Cardiac muscle cell (in vitro differentiated cells and primary cell): ENCODE measurements around the gene SERPINB8. TPM values are rescaled to one million over a fixed set of nuclear protein-coding genes. Genes with fewer than 3 reads are reported as not detected.
"Not testable (repeated sequence)": the region's sequence is repeated elsewhere in the genome, so short reads cannot be mapped to it uniquely, and the experiment has no call there.

Source experiments
- DNase-seq, 2 donors: peaks; one replicate each; pipeline versions ENCODE4 v3.0.0 to v3.0.0-alpha.2; 2010 to 2017; ENCODE audit warnings: low read depth in 1 of 2, low spot score in 1 of 2
- H3K27ac ChIP-seq: fragments of 200-600 bp; sonication (generic); 2 replicates; pipeline ENCODE4 v1.5.1; 2016
- H3K27me3 ChIP-seq: fragments of 200-600 bp; sonication (generic); 2 replicates; pipeline ENCODE4 v1.6.0; 2016; ENCODE audit warnings: control low read depth
- H3K36me3 ChIP-seq: fragments of 200-600 bp; sonication (generic); 2 replicates; pipeline ENCODE4 v1.5.1; 2016; ENCODE audit warnings: control low read depth
- H3K4me1 ChIP-seq: fragments of 200-600 bp; sonication (generic); 2 replicates; pipeline ENCODE4 v1.8.1; 2017; ENCODE audit warnings: low read depth, mild to moderate bottlenecking, mixed run types
- H3K4me3 ChIP-seq: fragments of 200-600 bp; sonication (generic); 2 replicates; pipeline ENCODE4 v1.5.1; 2016; ENCODE audit warnings: mild to moderate bottlenecking
- H3K9me3 ChIP-seq: fragments of 200-600 bp; sonication (generic); 2 replicates; pipeline ENCODE4 v1.5.1; 2017; ENCODE audit warnings: low read depth, mild to moderate bottlenecking, control low read depth
- polyA plus RNA-seq: library from polyadenylated mRNA; unstranded; fragments of >200 nt; fragmentation: Nextera tagmentation; extraction: Ambion mirVana; gene quantifications from 2 replicates; pipeline ENCODE4 v1.2.1, GENCODE V29; 2016
- total RNA-seq: library from RNA; depleted of rRNA; stranded (reverse); fragments of >200 nt; gene quantifications from 2 replicates; pipeline ENCODE4 v1.2.3, GENCODE V29; 2016
- TF ChIP-seq, protein P1 (sequence below): IDR thresholded peaks from 2 replicates; pipeline ENCODE4 v1.5.1; 2012; ENCODE audit warnings: low read depth, mild to moderate bottlenecking, low read length

The SERPINB8 gene, protein sequence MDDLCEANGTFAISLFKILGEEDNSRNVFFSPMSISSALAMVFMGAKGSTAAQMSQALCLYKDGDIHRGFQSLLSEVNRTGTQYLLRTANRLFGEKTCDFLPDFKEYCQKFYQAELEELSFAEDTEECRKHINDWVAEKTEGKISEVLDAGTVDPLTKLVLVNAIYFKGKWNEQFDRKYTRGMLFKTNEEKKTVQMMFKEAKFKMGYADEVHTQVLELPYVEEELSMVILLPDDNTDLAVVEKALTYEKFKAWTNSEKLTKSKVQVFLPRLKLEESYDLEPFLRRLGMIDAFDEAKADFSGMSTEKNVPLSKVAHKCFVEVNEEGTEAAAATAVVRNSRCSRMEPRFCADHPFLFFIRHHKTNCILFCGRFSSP
- total RNA-seq (0.56 and 0.60 TPM in 2 replicates), polyA plus RNA-seq (0.90 and 4.0 TPM in 2 replicates)

DNA sequence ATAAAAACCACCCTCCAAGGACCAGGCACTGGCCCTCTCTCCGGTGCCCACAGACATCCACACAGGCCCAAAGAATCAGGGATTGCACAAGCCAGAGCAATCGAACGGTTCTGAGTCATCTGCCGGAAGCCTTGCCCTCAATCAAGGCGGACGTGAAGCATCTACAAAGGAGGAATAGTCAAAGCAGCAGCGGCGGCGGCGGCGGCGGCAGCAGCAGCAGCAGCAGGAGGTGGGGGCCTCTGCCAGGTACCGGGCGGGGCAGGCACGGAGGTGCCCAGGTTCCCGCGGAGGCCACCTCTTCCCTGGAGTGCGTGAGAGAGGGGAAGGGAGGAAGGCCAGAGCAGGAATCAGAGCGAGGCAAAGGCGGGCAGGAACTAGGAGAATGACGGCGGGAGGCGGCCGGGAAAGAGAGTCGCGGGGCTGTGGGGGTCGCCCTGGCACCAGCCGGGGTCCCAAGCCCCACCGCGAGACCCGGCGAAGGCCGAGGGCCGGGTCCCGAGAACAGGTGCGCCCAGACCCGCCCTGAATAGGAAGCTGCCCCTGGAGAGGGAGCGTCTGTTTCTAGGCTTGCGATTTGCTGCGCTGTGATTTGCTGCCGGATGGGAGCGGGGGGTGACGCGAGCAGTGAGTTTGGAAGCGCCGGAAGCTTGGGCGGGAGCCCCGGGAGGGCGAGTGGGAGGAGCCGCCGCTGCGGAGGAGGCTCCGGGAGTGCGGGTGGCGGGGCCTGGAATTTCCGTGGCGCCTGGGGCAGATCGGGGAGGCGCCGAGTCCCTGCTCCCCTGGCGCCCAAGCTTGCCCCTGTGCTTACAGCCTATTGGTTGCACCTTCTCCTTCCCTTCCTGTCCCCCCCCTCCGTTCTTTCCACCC lies at the start of gene SERPINB8:
Gene SERPINB8 (plus strand): TSS at position 140 of the 867 bp plus-strand sequence. CDS start 8,228 bp downstream, outside the sequence.
- no peaks in the 10 kb centered on the region for H3K9me3 ChIP-seq
- H3K27ac ChIP-seq = peak within 1 kb of the TSS; percentile 86
- DNase-seq = peak; percentile 95 to 97
- no peaks in the 10 kb centered on the region for H3K36me3 ChIP-seq
- peaks cover 30% of the 10 kb centered on the region for H3K27me3 ChIP-seq
- TF ChIP-seq, protein P1, sequence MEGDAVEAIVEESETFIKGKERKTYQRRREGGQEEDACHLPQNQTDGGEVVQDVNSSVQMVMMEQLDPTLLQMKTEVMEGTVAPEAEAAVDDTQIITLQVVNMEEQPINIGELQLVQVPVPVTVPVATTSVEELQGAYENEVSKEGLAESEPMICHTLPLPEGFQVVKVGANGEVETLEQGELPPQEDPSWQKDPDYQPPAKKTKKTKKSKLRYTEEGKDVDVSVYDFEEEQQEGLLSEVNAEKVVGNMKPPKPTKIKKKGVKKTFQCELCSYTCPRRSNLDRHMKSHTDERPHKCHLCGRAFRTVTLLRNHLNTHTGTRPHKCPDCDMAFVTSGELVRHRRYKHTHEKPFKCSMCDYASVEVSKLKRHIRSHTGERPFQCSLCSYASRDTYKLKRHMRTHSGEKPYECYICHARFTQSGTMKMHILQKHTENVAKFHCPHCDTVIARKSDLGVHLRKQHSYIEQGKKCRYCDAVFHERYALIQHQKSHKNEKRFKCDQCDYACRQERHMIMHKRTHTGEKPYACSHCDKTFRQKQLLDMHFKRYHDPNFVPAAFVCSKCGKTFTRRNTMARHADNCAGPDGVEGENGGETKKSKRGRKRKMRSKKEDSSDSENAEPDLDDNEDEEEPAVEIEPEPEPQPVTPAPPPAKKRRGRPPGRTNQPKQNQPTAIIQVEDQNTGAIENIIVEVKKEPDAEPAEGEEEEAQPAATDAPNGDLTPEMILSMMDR = no peak
- H3K4me3 ChIP-seq = peak within 1 kb of the TSS; percentile 75
- H3K4me1 ChIP-seq = peaks cover 4% of the 10 kb centered on the region

DNA sequence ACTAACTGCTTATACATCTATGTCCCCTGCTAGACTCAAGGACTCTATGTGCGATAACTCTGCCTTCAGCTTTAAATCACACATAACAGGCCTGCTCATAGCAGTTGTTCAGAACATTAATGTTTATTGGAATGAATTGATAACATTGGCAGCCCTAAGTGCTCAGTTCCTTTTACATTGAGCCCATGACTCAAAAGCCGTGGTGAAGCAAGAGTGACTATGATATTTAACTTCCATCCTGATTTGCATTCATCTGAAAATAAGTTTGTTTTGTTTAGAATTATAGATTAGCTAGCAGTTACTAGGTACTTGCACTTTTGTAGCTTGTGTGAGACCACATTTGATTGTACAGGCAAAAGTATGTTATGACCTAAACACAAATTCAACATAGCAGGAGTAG lies 47.8 kb upstream of the SERPINB8 start:
- Histone ChIP-seq H3K27ac (no peak overlapping the region), H3K36me3 (no peaks in the 10 kb centered on the region), H3K27me3 (no peaks in the 10 kb centered on the region), H3K9me3 (no peaks in the 10 kb centered on the region), H3K4me1 (no peaks in the 10 kb centered on the region), H3K4me3 (no peak overlapping the region)
- TF ChIP-seq, protein P1 = no peak
- no peak for DNase-seq

DNA sequence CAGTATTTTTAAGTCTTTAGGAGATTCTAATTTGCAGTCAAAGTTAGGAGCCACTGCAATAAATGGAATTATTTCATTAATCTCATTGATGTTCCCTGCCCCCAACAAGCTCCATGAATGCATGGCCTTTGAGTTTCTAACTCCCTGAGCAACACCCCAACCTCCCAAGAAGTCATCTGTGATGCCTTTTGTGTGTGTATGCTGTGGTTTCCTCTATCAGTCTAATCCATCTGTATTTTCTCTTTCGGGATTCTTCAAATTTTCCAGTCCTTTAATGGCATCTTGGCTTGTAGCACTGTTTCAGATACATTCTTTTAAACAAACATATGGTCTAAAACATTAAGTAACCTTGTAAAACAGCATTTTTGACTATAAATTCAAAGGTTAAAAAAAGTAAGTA lies 45.3 kb upstream of the SERPINB8 start:
- TF ChIP-seq, protein P1 = no peak
- Histone ChIP-seq H3K4me1 (no peaks in the 10 kb centered on the region), H3K27me3 (no peaks in the 10 kb centered on the region), H3K36me3 (no peaks in the 10 kb centered on the region), H3K27ac (no peak overlapping the region), H3K4me3 (no peak overlapping the region), H3K9me3 (no peaks in the 10 kb centered on the region)
- peak in 1 of 2 donors; percentile 31 for DNase-seq

DNA sequence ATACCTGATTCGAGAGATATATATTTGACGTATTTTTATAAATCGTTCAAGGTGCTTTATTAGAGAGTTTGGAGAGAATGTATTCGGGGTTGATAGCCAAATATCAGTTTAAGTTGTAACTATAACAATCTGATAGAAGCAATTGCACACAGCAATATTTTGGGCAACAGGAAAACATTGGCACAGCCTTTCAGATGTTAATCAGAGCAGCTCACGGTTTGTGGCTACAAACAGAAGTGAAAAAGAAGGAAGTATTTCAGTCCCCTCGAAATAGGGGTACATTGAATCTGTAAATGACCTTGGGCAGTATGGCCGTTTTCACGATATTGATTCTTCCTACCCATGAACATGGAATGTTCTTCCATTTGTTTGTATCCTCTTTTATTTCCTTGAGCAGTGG lies 41.5 kb upstream of the SERPINB8 start:
- no peak for DNase-seq
- Histone ChIP-seq H3K36me3 (no peaks in the 10 kb centered on the region), H3K4me3 (no peak overlapping the region), H3K27ac (no peak overlapping the region), H3K27me3 (peaks cover 3% of the 10 kb centered on the region), H3K4me1 (no peaks in the 10 kb centered on the region), H3K9me3 (no peaks in the 10 kb centered on the region)
- TF ChIP-seq, protein P1 = no peak

DNA sequence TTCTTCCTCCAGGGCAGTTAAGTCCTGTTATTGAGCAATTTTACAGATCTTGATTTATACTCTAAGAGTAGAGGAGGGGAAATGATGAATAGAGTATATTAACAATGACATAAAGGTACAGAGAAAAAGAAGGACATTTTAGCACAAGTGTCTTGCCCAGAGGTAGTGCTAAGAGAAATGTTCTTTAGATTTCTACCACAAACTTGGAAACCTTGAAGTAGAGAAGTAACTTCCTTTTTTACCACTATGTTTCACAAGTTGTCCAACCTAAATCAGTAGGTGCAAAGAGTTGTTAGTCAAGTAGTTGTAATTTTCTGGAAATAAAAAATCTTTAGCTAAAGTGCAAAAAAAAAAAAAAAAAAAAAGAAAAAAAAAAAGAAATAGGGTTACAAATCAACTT lies 40.5 kb upstream of the SERPINB8 start:
- H3K4me3 ChIP-seq, H3K36me3 ChIP-seq, H3K9me3 ChIP-seq, H3K27me3 ChIP-seq, H3K27ac ChIP-seq, DNase-seq, H3K4me1 ChIP-seq: not testable (repeated sequence)
